PC-3 (cell line): ENCODE results near the gene NRL.

Experiments
- CTCF ChIP-seq: fragments of 300-600 bp; sonication (generic); conservative IDR thresholded peaks from 2 replicates; pipeline ENCODE4 v1.5.1; 2017; ENCODE audit warnings: antibody characterized with exemption, low read depth, mild to moderate bottlenecking, low read length
- EZH2 ChIP-seq: fragments of 300-600 bp; sonication (generic); IDR thresholded peaks from one replicate; pipeline ENCODE4 v1.6.1; 2017; ENCODE audit warnings: antibody characterized with exemption, mild to moderate bottlenecking, low read length; ENCODE audit not compliant: unreplicated experiment

DNA sequence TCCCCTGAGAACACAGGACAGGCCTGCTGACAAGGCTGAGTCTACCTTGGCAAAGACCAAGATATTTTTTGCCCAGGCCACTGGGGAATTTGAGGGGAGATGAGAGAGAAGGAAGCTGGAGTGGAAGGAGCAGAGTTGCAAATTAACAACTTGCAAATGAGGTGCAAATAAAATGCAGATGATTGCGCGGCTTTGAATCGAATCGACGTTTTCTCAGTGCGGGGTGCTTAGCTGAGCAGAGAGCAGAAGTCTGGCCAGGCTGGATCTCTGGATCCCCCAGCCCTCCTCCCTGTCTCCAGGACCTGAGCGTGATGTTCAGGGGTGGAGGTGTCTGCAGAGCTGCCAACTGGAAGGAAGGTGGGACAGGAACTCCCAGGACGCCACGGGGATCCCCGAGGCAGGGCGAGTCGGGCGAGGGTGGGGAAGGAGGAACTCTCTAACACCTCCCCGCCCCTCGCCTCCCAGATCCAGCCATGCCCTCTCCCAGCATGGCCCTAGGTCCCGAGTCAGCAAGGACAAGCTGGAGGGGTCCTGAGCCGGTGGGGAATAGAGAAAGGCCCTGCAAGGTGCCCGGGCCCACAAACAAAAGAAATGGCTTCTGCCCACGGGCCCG lies 63.5 kb downstream of the NRL start:
- no peak for TF ChIP-seq CTCF
- no peak for TF ChIP-seq EZH2
